Mucosa of stomach (tissue), 1 donor: ENCODE results near the gene PACS1.

ENCODE experiments used
- H3K27me3 ChIP-seq: one replicate; pipeline ENCODE4 v1.7.0; 2013; ENCODE audit warnings: mild to moderate bottlenecking, low read length; ENCODE audit not compliant: control insufficient read depth, insufficient read depth
- H3K36me3 ChIP-seq: one replicate; pipeline ENCODE4 v1.7.0; 2013; ENCODE audit warnings: low read length; ENCODE audit not compliant: control insufficient read depth, insufficient read depth
- H3K4me1 ChIP-seq: one replicate; pipeline ENCODE4 v1.7.0; 2013; ENCODE audit warnings: mild to moderate bottlenecking, low read length; ENCODE audit not compliant: control insufficient read depth, insufficient read depth
- H3K4me3 ChIP-seq: one replicate; pipeline ENCODE4 v1.7.0; 2013; ENCODE audit warnings: low read length
- H3K9ac ChIP-seq: one replicate; pipeline ENCODE4 v1.7.0; 2013; ENCODE audit warnings: mild to moderate bottlenecking, low read length, moderate library complexity
- H3K9me3 ChIP-seq: one replicate; pipeline ENCODE4 v1.7.0; 2013; ENCODE audit warnings: mild to moderate bottlenecking, low read length, moderate library complexity; ENCODE audit not compliant: control insufficient read depth
- donor health status: Pancreatic carcinoma.

Gene PACS1

GRCh38 chr11:66231561-66231960 lies 161.5 kb downstream of the PACS1 start:
- no peaks in the 10 kb centered on the region for H3K27me3 ChIP-seq
- H3K4me3 ChIP-seq = no peak overlapping the region
- no peaks in the 10 kb centered on the region for H3K4me1 ChIP-seq
- H3K9me3 ChIP-seq = no peaks in the 10 kb centered on the region
- H3K9ac ChIP-seq = no peak overlapping the region
- peaks cover 5% of the 10 kb centered on the region for H3K36me3 ChIP-seq

GRCh38 chr11:66232769-66233168 lies 162.7 kb downstream of the PACS1 start:
- Histone ChIP-seq H3K4me3 (no peak overlapping the region), H3K27me3 (no peaks in the 10 kb centered on the region), H3K4me1 (no peaks in the 10 kb centered on the region), H3K9me3 (no peaks in the 10 kb centered on the region), H3K9ac (no peak overlapping the region), H3K36me3 (peaks cover 5% of the 10 kb centered on the region)

GRCh38 chr11:66233301-66233700 lies 163.2 kb downstream of the PACS1 start:
- Histone ChIP-seq H3K36me3 (peaks cover 5% of the 10 kb centered on the region), H3K4me3 (no peak overlapping the region), H3K27me3 (no peaks in the 10 kb centered on the region), H3K9me3 (no peaks in the 10 kb centered on the region), H3K4me1 (no peaks in the 10 kb centered on the region), H3K9ac (no peak overlapping the region)

GRCh38 chr11:66235141-66235540 lies 165.1 kb downstream of the PACS1 start:
- Histone ChIP-seq H3K27me3 (no peaks in the 10 kb centered on the region), H3K36me3 (peaks cover 5% of the 10 kb centered on the region), H3K9ac (no peak overlapping the region), H3K4me3 (no peak overlapping the region), H3K9me3 (no peaks in the 10 kb centered on the region), H3K4me1 (no peaks in the 10 kb centered on the region)

- H3K9ac ChIP-seq = no peak overlapping the region
- no peak overlapping the region for H3K4me3 ChIP-seq
- peaks cover 12% of the 10 kb centered on the region for H3K36me3 ChIP-seq
- no peaks in the 10 kb centered on the region for H3K4me1 ChIP-seq
- no peaks in the 10 kb centered on the region for H3K9me3 ChIP-seq
- H3K27me3 ChIP-seq = no peaks in the 10 kb centered on the region
These were observed 167.8 kb downstream of the PACS1 start for GRCh38 chr11:66237867-66238266.

- no peaks in the 10 kb centered on the region for H3K9me3 ChIP-seq
- H3K9ac ChIP-seq = no peak overlapping the region
- no peaks in the 10 kb centered on the region for H3K27me3 ChIP-seq
- H3K4me1 ChIP-seq = no peaks in the 10 kb centered on the region
- H3K36me3 ChIP-seq = peaks cover 12% of the 10 kb centered on the region
- H3K4me3 ChIP-seq = no peak overlapping the region
These were observed 168.8 kb downstream of the PACS1 start for GRCh38 chr11:66238786-66239413.

- Histone ChIP-seq H3K27me3 (no peaks in the 10 kb centered on the region), H3K4me1 (no peaks in the 10 kb centered on the region), H3K36me3 (peaks cover 12% of the 10 kb centered on the region), H3K9ac (no peak overlapping the region), H3K4me3 (no peak overlapping the region), H3K9me3 (no peaks in the 10 kb centered on the region)
These were observed 169.4 kb downstream of the PACS1 start for GRCh38 chr11:66239511-66239910.

- Histone ChIP-seq H3K4me1 (no peaks in the 10 kb centered on the region), H3K27me3 (no peaks in the 10 kb centered on the region), H3K9me3 (no peaks in the 10 kb centered on the region), H3K9ac (no peak overlapping the region), H3K36me3 (peaks cover 12% of the 10 kb centered on the region), H3K4me3 (no peak overlapping the region)
These were observed 170.1 kb downstream of the PACS1 start for GRCh38 chr11:66239998-66240780.

- Histone ChIP-seq H3K9ac (no peak overlapping the region), H3K4me3 (no peak overlapping the region), H3K36me3 (peaks cover 12% of the 10 kb centered on the region), H3K27me3 (no peaks in the 10 kb centered on the region), H3K9me3 (no peaks in the 10 kb centered on the region), H3K4me1 (no peaks in the 10 kb centered on the region)
These were observed 170.7 kb downstream of the PACS1 start for GRCh38 chr11:66240781-66241136.

GRCh38 chr11:66242095-66242765 lies 172.2 kb downstream of the PACS1 start:
- H3K36me3 ChIP-seq = peaks cover 7% of the 10 kb centered on the region
- no peak overlapping the region for H3K9ac ChIP-seq

GRCh38 chr11:66243782-66244535 lies 173.9 kb downstream of the PACS1 start:
- no peaks in the 10 kb centered on the region for H3K4me1 ChIP-seq
- H3K27me3 ChIP-seq = no peaks in the 10 kb centered on the region
- H3K9me3 ChIP-seq = no peaks in the 10 kb centered on the region
- peaks cover 7% of the 10 kb centered on the region for H3K36me3 ChIP-seq
- H3K4me3 ChIP-seq = no peak overlapping the region
- H3K9ac ChIP-seq = no peak overlapping the region

More at GRCh38 chr11:66242095-66242765, 172.2 kb downstream of the PACS1 start:
- Histone ChIP-seq H3K9me3 (no peaks in the 10 kb centered on the region), H3K4me3 (no peak overlapping the region), H3K4me1 (no peaks in the 10 kb centered on the region), H3K27me3 (no peaks in the 10 kb centered on the region)

GRCh38 chr11:66247295-66247694 lies 177.2 kb downstream of the PACS1 start:
- Histone ChIP-seq H3K36me3 (peaks cover 5% of the 10 kb centered on the region), H3K9me3 (no peaks in the 10 kb centered on the region), H3K9ac (no peak overlapping the region), H3K4me3 (no peak overlapping the region), H3K4me1 (no peaks in the 10 kb centered on the region), H3K27me3 (no peaks in the 10 kb centered on the region)
